SK-N-MC (cell line): Measurements from ENCODE around the gene ADK.

Source experiments
- DNase-seq: peaks from one replicate; pipeline ENCODE4 v3.0.0-alpha.2; 2011; ENCODE audit warnings: low read depth, low spot score
- H3K27ac ChIP-seq: fragments of 200-600 bp; sonication (generic); 2 replicates; pipeline ENCODE4 v1.5.1; 2016; ENCODE audit warnings: mixed run types
- H3K36me3 ChIP-seq: fragments of 200-600 bp; sonication (generic); 2 replicates; pipeline ENCODE4 v1.6.1; 2017; ENCODE audit warnings: antibody characterized with exemption, low read length, mixed read lengths; ENCODE audit not compliant: insufficient read depth
- H3K4me3 ChIP-seq: fragments of 200-600 bp; sonication (generic); 2 replicates; pipeline ENCODE4 v1.5.1; 2016
- H3K9ac ChIP-seq: fragments of 200-600 bp; sonication (generic); 2 replicates; pipeline ENCODE4 v1.8.0; 2017; ENCODE audit warnings: mixed run types, mixed read lengths; ENCODE audit not compliant: insufficient read length
- H3K9me3 ChIP-seq: fragments of 200-600 bp; sonication (generic); 2 replicates; pipeline ENCODE4 v1.6.1; 2017; ENCODE audit warnings: low read depth, mild to moderate bottlenecking, antibody characterized with exemption, low read length, moderate library complexity, mixed read lengths
- EZH2 ChIP-seq: fragments of 200-600 bp; sonication (generic); IDR thresholded peaks from one replicate; pipeline ENCODE4 v1.6.1; 2017; ENCODE audit warnings: antibody characterized with exemption
- FOXP2 ChIP-seq: optimal IDR thresholded peaks from 2 replicates; pipeline ENCODE3; 2011; ENCODE audit warnings: mild to moderate bottlenecking, moderate library complexity; ENCODE audit not compliant: insufficient read depth; ENCODE audit errors: extremely low read length, control extremely low read depth
- POLR2AphosphoS5 ChIP-seq: IDR thresholded peaks from 2 replicates; pipeline ENCODE4 v1.6.1; 2012; ENCODE audit warnings: mild to moderate bottlenecking, low read depth, low read length, borderline replicate concordance

Gene ADK

GRCh38 chr10:74752371-74753040 is 601.5 kb downstream of the ADK start:
- no peak overlapping the region for H3K27ac ChIP-seq
- H3K9ac ChIP-seq = no peak overlapping the region
- no peaks in the 10 kb centered on the region for H3K36me3 ChIP-seq
- no peak overlapping the region for H3K4me3 ChIP-seq
- TF ChIP-seq FOXP2 = no peak
- no peak for TF ChIP-seq POLR2AphosphoS5
- TF ChIP-seq EZH2 = no peak
- no peaks in the 10 kb centered on the region for H3K9me3 ChIP-seq
- DNase-seq = no peak

- DNase-seq = no peak
- H3K4me3 ChIP-seq = no peak overlapping the region
- no peaks in the 10 kb centered on the region for H3K9me3 ChIP-seq
- no peak overlapping the region for H3K9ac ChIP-seq
- no peak overlapping the region for H3K27ac ChIP-seq
- no peak for TF ChIP-seq FOXP2
- no peak for TF ChIP-seq POLR2AphosphoS5
- no peak for TF ChIP-seq EZH2
- no peaks in the 10 kb centered on the region for H3K36me3 ChIP-seq
Measured at GRCh38 chr10:74753442-74754211, 602.6 kb downstream of the ADK start.

DNA sequence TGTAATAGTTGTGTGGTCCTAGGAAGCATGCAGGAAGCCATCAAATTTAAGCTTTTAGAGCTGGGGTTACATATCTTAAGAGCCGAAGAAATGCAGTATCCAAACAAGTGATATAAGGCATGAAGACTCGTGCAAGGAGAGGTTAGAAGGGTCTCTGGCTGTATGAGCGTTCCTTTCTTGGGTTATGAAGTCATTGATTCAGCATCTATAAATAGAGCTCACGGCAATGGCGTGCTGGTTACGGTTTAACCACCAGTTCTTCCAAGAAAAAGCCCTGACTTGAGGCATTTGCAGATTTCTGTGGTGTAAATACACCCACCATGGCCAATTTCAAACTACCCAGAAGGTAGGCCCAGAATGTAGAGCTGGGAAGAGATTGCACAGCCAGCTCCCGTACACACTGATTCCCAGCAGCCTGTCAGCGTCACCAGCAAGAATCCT is 603.4 kb downstream of the ADK start:
- Histone ChIP-seq H3K27ac (no peak overlapping the region), H3K4me3 (no peak overlapping the region), H3K9me3 (no peaks in the 10 kb centered on the region), H3K9ac (no peak overlapping the region), H3K36me3 (no peaks in the 10 kb centered on the region)
- TF ChIP-seq FOXP2 = no peak
- no peak for TF ChIP-seq POLR2AphosphoS5
- TF ChIP-seq EZH2 = no peak
- no peak for DNase-seq

- Histone ChIP-seq H3K27ac (no peak overlapping the region), H3K4me3 (no peak overlapping the region), H3K9ac (no peak overlapping the region), H3K9me3 (no peaks in the 10 kb centered on the region), H3K36me3 (no peaks in the 10 kb centered on the region)
- TF ChIP-seq FOXP2 = no peak
- no peak for TF ChIP-seq EZH2
- TF ChIP-seq POLR2AphosphoS5 = no peak
- no peak for DNase-seq
Measured at GRCh38 chr10:74755273-74755672, 604.3 kb downstream of the ADK start.
